Measurements from ENCODE around the gene TTYH2. TPM values are rescaled to one million over a fixed set of nuclear protein-coding genes. Genes with fewer than 3 reads are reported as not detected.

Gene TTYH2
- polyA plus RNA-seq, 1 of the 3 experiments (the other 2 are of a cell fraction), result 16.1 TPM

- TF ChIP-seq RFX5 (IDR thresholded peaks at IDR 0.05; ENCODE audit: low read length), result no peak
- no peak for TF ChIP-seq FOXM1 (IDR thresholded peaks at IDR 0.05; ENCODE audit: low read depth)
- no peak for TF ChIP-seq MEF2A (IDR thresholded peaks at IDR 0.05; ENCODE audit: borderline replicate concordance, low read depth)
- TF ChIP-seq FOSL2 (IDR thresholded peaks at IDR 0.05; ENCODE audit: borderline replicate concordance, low read depth), result no peak
Observed at GRCh38 chr17:74274709-74275340, 61.5 kb downstream of the TTYH2 start (continued).

GRCh38 chr17:74276051-74276476 is 62.7 kb downstream of the TTYH2 start:
- POLR2A ChIA-PET, result no interaction called here
- 53% methylated on average over 12 of the region's 12 CpGs for WGBS (ENCODE audit: low lambda C conversion rate)
- TF ChIP-seq USF1 (IDR thresholded peaks at IDR 0.05; ENCODE audit: borderline replicate concordance, low read depth) (no peak), GATA2 (CRISPR knock-in tag; IDR thresholded peaks at IDR 0.05) (no peak), FOSL2 (IDR thresholded peaks at IDR 0.05; ENCODE audit: borderline replicate concordance, low read depth) (no peak)
- no peak overlapping the region for H2AFZ ChIP-seq (ENCODE audit: low read depth)
- no peaks in the 10 kb centered on the region for H3K27me3 ChIP-seq (ENCODE audit: insufficient read depth)
- no peak overlapping the region for H3K4me2 ChIP-seq
- CTCF ChIA-PET, result interaction anchor here (0.8 to 1.2 kb wide), 3 partner anchors 24 to 290 kb away, joined by 3 read pairs; no protein-coding TSS in a partner anchor
- no peak overlapping the region for H3K27ac ChIP-seq (ENCODE audit: low read depth in 2 of 2, low read length in 1 of 2)
- H3K9ac ChIP-seq, result no peak overlapping the region
- no peak for DNase-seq
- H3K9me3 ChIP-seq, result no peaks in the 10 kb centered on the region
- no peaks in the 10 kb centered on the region for H3F3A ChIP-seq (replicated peaks; ENCODE audit: insufficient read depth)
- H4K20me1 ChIP-seq (ENCODE audit: insufficient read depth), result no peaks in the 10 kb centered on the region
- no peaks in the 10 kb centered on the region for H3K36me3 ChIP-seq (replicated peaks in 1 of 2; ENCODE audit: control insufficient read depth in 1 of 2, insufficient read depth in 2 of 2, low read length in 1 of 2)
- no peaks in the 10 kb centered on the region for H3K9me2 ChIP-seq
- no peaks in the 10 kb centered on the region for H3K4me1 ChIP-seq (ENCODE audit: control insufficient read depth in 1 of 2, insufficient read depth in 2 of 2, low read depth in 1 of 2, low read length in 1 of 2)
- H3K79me2 ChIP-seq (ENCODE audit: insufficient read depth), result no peaks in the 10 kb centered on the region
- no peak overlapping the region for H3K4me3 ChIP-seq (ENCODE audit: low read depth in 2 of 2, low read length in 1 of 2)

DNA sequence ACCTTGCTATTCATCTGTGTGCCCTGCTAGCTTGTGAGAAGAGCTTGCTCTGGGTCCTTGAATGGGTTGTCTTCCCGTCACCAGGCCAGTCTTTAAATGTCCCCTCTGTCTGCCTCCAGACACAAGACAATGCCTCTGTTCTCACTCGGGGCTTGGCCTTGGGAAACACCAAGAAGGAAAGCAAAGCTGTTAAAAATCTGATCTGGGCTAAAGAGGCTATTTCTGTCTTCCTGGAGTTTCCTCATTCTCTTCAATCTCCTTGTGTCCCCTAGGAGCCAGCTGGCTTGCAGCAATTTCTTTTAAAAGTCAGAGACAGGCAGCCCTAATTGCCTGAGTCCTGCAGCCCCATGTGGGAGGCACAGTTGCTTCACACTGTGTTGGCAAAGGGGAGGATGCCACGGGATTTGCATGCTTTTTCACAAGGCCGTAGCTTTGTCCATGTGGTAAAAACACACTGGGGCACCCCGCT is 63.2 kb downstream of the TTYH2 start:
- H3K9me3 ChIP-seq, result no peaks in the 10 kb centered on the region
- H3K9me2 ChIP-seq, result no peaks in the 10 kb centered on the region
- H3K27ac ChIP-seq (ENCODE audit: low read depth in 2 of 2, low read length in 1 of 2), result no peak overlapping the region
- DNase-seq, result no peak
- H3K4me1 ChIP-seq (ENCODE audit: control insufficient read depth in 1 of 2, insufficient read depth in 2 of 2, low read depth in 1 of 2, low read length in 1 of 2), result no peaks in the 10 kb centered on the region
- no peaks in the 10 kb centered on the region for H3K79me2 ChIP-seq (ENCODE audit: insufficient read depth)
- H3K4me2 ChIP-seq, result no peak overlapping the region
- no peaks in the 10 kb centered on the region for H3K36me3 ChIP-seq (replicated peaks in 1 of 2; ENCODE audit: control insufficient read depth in 1 of 2, insufficient read depth in 2 of 2, low read length in 1 of 2)
- no peak overlapping the region for H3K4me3 ChIP-seq (ENCODE audit: low read depth in 2 of 2, low read length in 1 of 2)
- ChIA-PET CTCF (interaction anchor here (0.7 to 0.8 kb wide), 2 partner anchors 20 to 31 kb away, joined by 3 read pairs; no protein-coding TSS in a partner anchor), POLR2A (no interaction called here)
- H3F3A ChIP-seq (replicated peaks; ENCODE audit: insufficient read depth), result no peaks in the 10 kb centered on the region
- WGBS (ENCODE audit: low lambda C conversion rate), result 30% methylated on average over 5 of the region's 5 CpGs
- H3K9ac ChIP-seq, result no peak overlapping the region
- no peak for TF ChIP-seq TAF1 (IDR thresholded peaks at IDR 0.05; ENCODE audit: borderline replicate concordance, low read depth, low read length)
- no peak for TF ChIP-seq FOXJ3 (CRISPR knock-in tag; IDR thresholded peaks at IDR 0.05)
- TF ChIP-seq SIN3A (IDR thresholded peaks at IDR 0.05; ENCODE audit: borderline replicate concordance, low read depth, low read length), result no peak
- TF ChIP-seq FOXM1 (IDR thresholded peaks at IDR 0.05; ENCODE audit: low read depth), result no peak
- TF ChIP-seq RXRA (IDR thresholded peaks at IDR 0.05; ENCODE audit: borderline replicate concordance, low read depth), result no peak
- no peak for TF ChIP-seq NRF1 (IDR thresholded peaks at IDR 0.05; ENCODE audit: low read depth, low read length)
- no peak for TF ChIP-seq EZH2phosphoT487 (IDR thresholded peaks at IDR 0.05; ENCODE audit: borderline replicate concordance, low read depth)
- no peak for TF ChIP-seq JUND (IDR thresholded peaks at IDR 0.05)
- no peak for TF ChIP-seq MXI1 (IDR thresholded peaks at IDR 0.05; ENCODE audit: low read depth, low read length)
- no peak for TF ChIP-seq IRF3 (IDR thresholded peaks at IDR 0.05; ENCODE audit: low read depth, low read length)
- no peak for TF ChIP-seq GABPA (IDR thresholded peaks at IDR 0.05; ENCODE audit: low read depth)
- TF ChIP-seq POLR2AphosphoS5 (IDR thresholded peaks at IDR 0.05; ENCODE audit: low read depth, low read length), result no peak
- TF ChIP-seq EP300 (IDR thresholded peaks at IDR 0.05; ENCODE audit: borderline replicate concordance in 1 of 2, low read depth in 1 of 2, low read length in 1 of 2), result no peak
- no peak for TF ChIP-seq FOSL2 (IDR thresholded peaks at IDR 0.05; ENCODE audit: borderline replicate concordance, low read depth)
- TF ChIP-seq TEAD4 (IDR thresholded peaks at IDR 0.05; ENCODE audit: borderline replicate concordance, insufficient read depth), result no peak
- H2AFZ ChIP-seq (ENCODE audit: low read depth), result no peak overlapping the region
- no peaks in the 10 kb centered on the region for H3K27me3 ChIP-seq (ENCODE audit: insufficient read depth)
- H4K20me1 ChIP-seq (ENCODE audit: insufficient read depth), result no peaks in the 10 kb centered on the region

Measured in SK-N-SH (cell line).